ENCODE results near the gene NUP98. TPM values are rescaled to one million over a fixed set of nuclear protein-coding genes. Genes with fewer than 3 reads are reported as not detected.

Gene NUP98
- polyA plus RNA-seq, 1 of the 3 experiments (the other 2 are of a cell fraction): 56.4 TPM

- TF ChIP-seq REST (IDR thresholded peaks at IDR 0.05; ENCODE audit: low read depth, low read length) (no peak), FOXJ3 (CRISPR knock-in tag; IDR thresholded peaks at IDR 0.05) (no peak), SMC3 (IDR thresholded peaks at IDR 0.05; ENCODE audit: low read depth, low read length) (no peak), USF1 (IDR thresholded peaks at IDR 0.05; ENCODE audit: borderline replicate concordance, low read depth) (no peak)
Observed at GRCh38 chr11:3820971-3821370, 23.6 kb upstream of the NUP98 start (continued).

GRCh38 chr11:3817181-3817800, 19.9 kb upstream of the NUP98 start:
- 95% methylated on average over 10 of the region's 10 CpGs for WGBS (ENCODE audit: low lambda C conversion rate)
- POLR2A ChIA-PET: no interaction called here
- H3K27ac ChIP-seq (ENCODE audit: low read depth in 2 of 2, low read length in 1 of 2): no peak overlapping the region

GRCh38 chr11:3816673-3817072, 19.3 kb upstream of the NUP98 start:
- H3K4me3 ChIP-seq (ENCODE audit: low read depth in 2 of 2, low read length in 1 of 2): no peak overlapping the region
- H2AFZ ChIP-seq (ENCODE audit: low read depth): no peak overlapping the region
- H3K4me2 ChIP-seq: no peak overlapping the region
- no peaks in the 10 kb centered on the region for H3K27me3 ChIP-seq (ENCODE audit: insufficient read depth)
- no peak for TF ChIP-seq RFX5 (IDR thresholded peaks at IDR 0.05; ENCODE audit: low read length)
- no peak for TF ChIP-seq REST (IDR thresholded peaks at IDR 0.05; ENCODE audit: low read depth, low read length)
- no peak for TF ChIP-seq FOXJ3 (CRISPR knock-in tag; IDR thresholded peaks at IDR 0.05)
- TF ChIP-seq FOXM1 (IDR thresholded peaks at IDR 0.05; ENCODE audit: low read depth): no peak
- TF ChIP-seq MXI1 (IDR thresholded peaks at IDR 0.05; ENCODE audit: low read depth, low read length): no peak
- TF ChIP-seq TCF12 (IDR thresholded peaks at IDR 0.05): no peak
- TF ChIP-seq RXRA (IDR thresholded peaks at IDR 0.05; ENCODE audit: borderline replicate concordance, low read depth): no peak
- no peak for TF ChIP-seq TEAD4 (IDR thresholded peaks at IDR 0.05; ENCODE audit: borderline replicate concordance, insufficient read depth)
- TF ChIP-seq YY1 (IDR thresholded peaks at IDR 0.05; ENCODE audit: low read depth): no peak
- no peak for TF ChIP-seq POLR2AphosphoS5 (IDR thresholded peaks at IDR 0.05; ENCODE audit: low read depth, low read length)
- no peak for DNase-seq
- no peaks in the 10 kb centered on the region for H4K20me1 ChIP-seq (ENCODE audit: insufficient read depth)
- no peak overlapping the region for H3K27ac ChIP-seq (ENCODE audit: low read depth in 2 of 2, low read length in 1 of 2)
- no peaks in the 10 kb centered on the region for H3K4me1 ChIP-seq (ENCODE audit: control insufficient read depth in 1 of 2, insufficient read depth in 2 of 2, low read depth in 1 of 2, low read length in 1 of 2)
- CTCF ChIA-PET: interaction anchor here (1.5 to 2.7 kb wide), 3 partner anchors 8 to 33 kb away, joined by 5 to 10 read pairs (median 9); partner anchors contain the start of genes PGAP2 and RHOG
- no peaks in the 10 kb centered on the region for H3K79me2 ChIP-seq (ENCODE audit: insufficient read depth)
- H3F3A ChIP-seq (replicated peaks; ENCODE audit: insufficient read depth): no peaks in the 10 kb centered on the region
- H3K9ac ChIP-seq: no peak overlapping the region
- H3K36me3 ChIP-seq (replicated peaks in 1 of 2; ENCODE audit: control insufficient read depth in 1 of 2, insufficient read depth in 2 of 2, low read length in 1 of 2): no peaks in the 10 kb centered on the region
- POLR2A ChIA-PET: no interaction called here
- no peaks in the 10 kb centered on the region for H3K9me3 ChIP-seq
- H3K9me2 ChIP-seq: no peaks in the 10 kb centered on the region
- WGBS (ENCODE audit: low lambda C conversion rate): 100% methylated on average over 2 of the region's 2 CpGs

More at GRCh38 chr11:3817181-3817800, 19.9 kb upstream of the NUP98 start:
- DNase-seq: no peak
- TF ChIP-seq NFIC (IDR thresholded peaks at IDR 0.05; ENCODE audit: borderline replicate concordance): no peak
- no peak for TF ChIP-seq NRF1 (IDR thresholded peaks at IDR 0.05; ENCODE audit: low read depth, low read length)
- no peaks in the 10 kb centered on the region for H4K20me1 ChIP-seq (ENCODE audit: insufficient read depth)
- CTCF ChIA-PET: interaction anchor here (1.5 to 2.7 kb wide), 3 partner anchors 9 to 32 kb away, joined by 5 to 10 read pairs (median 9); partner anchors contain the start of genes PGAP2 and RHOG
- no peak overlapping the region for H2AFZ ChIP-seq (ENCODE audit: low read depth)
- no peak overlapping the region for H3K9ac ChIP-seq
- no peaks in the 10 kb centered on the region for H3K9me2 ChIP-seq
- H3K4me3 ChIP-seq (ENCODE audit: low read depth in 2 of 2, low read length in 1 of 2): no peak overlapping the region
- no peaks in the 10 kb centered on the region for H3K27me3 ChIP-seq (ENCODE audit: insufficient read depth)
- no peaks in the 10 kb centered on the region for H3K36me3 ChIP-seq (replicated peaks in 1 of 2; ENCODE audit: control insufficient read depth in 1 of 2, insufficient read depth in 2 of 2, low read length in 1 of 2)
- no peak overlapping the region for H3K4me2 ChIP-seq
- no peaks in the 10 kb centered on the region for H3K79me2 ChIP-seq (ENCODE audit: insufficient read depth)
- no peaks in the 10 kb centered on the region for H3F3A ChIP-seq (replicated peaks; ENCODE audit: insufficient read depth)
- no peaks in the 10 kb centered on the region for H3K4me1 ChIP-seq (ENCODE audit: control insufficient read depth in 1 of 2, insufficient read depth in 2 of 2, low read depth in 1 of 2, low read length in 1 of 2)
- H3K9me3 ChIP-seq: no peaks in the 10 kb centered on the region

Measured in SK-N-SH (cell line).